NCI-H748 (cell line): ENCODE results near the gene CUX1.
A peak's percentile ranks its signal among the peaks of the same experiment; 100 is the strongest.
"Not testable (repeated sequence)": the region's sequence is repeated elsewhere in the genome, so short reads cannot be mapped to it uniquely, and the experiment has no call there.

ENCODE experiments used
- DNase-seq: peaks from one replicate; lab custom pipeline; 2025; ENCODE audit not compliant: unreplicated experiment; lab: John Stamatoyannopoulos, UW

The CUX1 gene

DNA sequence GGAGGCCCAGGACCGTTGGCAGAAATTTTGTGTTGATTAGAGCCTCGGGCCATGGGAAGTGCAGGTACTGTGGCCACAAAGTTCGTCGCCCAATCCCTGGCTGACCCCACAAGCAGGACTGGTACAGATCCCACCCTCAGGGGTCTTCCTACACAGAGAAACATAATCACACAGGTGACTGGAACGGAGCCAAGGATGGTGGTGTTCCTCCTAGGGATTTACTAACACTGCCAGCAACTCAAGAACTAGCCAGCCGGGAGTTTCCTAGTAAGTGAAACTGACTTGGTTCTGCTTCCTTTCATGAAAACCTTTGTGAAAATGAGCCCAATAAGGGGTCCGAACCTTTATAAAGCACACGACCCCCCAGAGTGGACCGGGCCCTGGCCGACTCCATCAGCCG, 5.7 kb downstream of the CUX1 start:
- no peak for DNase-seq

GRCh38 chr7:101823596-101823995, 6.2 kb downstream of the CUX1 start:
- no peak for DNase-seq

DNA sequence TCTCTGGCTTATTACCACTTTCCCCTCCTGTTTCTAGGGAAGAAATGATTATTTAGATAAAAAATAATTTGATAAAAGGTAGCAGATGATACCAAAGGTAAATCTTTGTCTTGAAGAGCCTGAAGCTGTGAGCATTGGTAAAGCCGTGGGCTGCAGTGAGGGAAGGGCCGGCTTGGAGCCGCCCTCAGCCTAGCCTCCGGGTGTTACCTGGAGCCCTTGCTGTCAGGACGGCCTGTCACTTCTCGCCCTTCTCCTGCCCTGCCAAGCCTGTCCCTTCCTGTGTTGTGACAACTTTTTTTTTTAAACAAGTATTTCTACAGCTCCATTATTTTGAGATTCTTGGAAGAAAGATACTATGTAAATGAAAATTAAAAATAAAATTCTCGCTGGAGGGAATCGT, 7.0 kb downstream of the CUX1 start:
- no peak for DNase-seq

DNA sequence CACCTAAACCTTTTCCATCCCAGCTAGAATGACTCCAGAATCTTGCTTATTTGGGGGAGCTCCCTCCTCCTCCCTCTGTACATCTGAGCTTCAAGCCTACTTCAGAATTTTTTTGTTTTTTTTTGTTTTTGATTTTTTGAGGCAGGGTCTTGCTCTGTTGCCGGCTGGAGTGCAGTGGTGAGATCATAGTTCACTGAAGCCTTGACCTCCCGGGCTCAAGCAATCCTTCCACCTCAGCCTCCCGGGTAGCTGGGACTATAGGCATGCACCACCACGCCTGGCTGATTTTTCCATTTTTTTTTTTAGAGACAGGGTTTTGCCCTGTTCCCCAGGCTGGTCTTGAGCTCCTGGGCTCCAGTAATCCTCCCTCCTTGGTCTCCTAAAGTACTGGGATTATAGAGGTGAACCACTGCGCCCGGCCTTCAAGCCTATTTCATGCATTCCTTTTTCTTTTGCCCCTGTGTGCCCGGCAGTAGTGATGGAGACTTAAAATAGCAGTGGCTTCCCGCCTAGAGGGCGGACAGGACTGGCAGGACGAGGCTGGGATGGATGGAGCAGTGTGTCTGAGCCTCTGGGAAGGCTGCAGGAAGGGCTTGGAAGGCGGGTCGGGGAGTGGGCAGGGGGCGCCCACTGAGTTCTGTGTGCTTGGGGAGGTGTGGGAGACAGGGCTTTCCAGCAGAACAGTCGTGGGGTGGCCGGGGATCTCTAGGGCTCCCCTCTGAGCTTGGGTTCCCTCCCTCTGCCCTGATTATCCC, 8.8 kb downstream of the CUX1 start:
- no peak for DNase-seq

DNA sequence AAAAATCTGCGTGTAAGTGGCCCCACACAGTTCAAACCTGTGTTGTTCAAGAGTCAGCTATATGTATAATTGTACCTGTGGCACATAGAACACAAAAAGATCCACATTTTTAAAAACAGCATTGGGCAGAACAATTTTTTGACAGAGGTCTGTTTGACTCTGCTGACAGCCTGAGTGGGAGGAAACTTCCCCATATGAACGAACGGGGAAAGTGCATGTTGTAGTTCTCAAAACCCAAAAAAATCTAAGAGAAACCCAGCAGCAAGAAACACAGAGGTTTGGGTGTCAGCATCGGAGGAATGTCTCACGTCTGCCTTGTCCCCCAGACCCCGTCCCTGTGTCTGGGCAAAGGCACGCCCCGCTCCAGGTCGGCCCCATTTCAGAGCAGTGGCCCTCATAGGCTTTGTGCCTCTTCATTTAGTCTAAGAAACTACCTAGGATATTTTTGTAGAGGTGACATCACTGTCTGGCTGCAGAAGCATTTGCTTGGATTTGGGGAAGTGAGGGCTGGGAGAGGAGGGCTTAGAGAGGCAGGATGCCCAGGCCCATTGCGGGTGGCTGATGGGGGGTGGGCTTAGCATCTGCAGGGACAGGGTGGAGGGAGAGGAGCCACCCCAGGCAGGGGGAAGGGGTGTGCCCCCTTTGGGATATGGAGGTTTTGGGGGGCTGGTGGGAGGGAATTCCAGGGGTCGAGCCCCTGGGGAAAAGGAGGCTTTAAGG, 11.0 kb downstream of the CUX1 start:
- no peak for DNase-seq

- no peak for DNase-seq
These were observed 11.9 kb downstream of the CUX1 start for GRCh38 chr7:101829374-101829773.

- no peak for DNase-seq
These were observed 12.4 kb downstream of the CUX1 start for GRCh38 chr7:101829821-101830220.

- not testable (repeated sequence) for DNase-seq
These were observed 14.0 kb downstream of the CUX1 start for GRCh38 chr7:101831396-101831795.

DNA sequence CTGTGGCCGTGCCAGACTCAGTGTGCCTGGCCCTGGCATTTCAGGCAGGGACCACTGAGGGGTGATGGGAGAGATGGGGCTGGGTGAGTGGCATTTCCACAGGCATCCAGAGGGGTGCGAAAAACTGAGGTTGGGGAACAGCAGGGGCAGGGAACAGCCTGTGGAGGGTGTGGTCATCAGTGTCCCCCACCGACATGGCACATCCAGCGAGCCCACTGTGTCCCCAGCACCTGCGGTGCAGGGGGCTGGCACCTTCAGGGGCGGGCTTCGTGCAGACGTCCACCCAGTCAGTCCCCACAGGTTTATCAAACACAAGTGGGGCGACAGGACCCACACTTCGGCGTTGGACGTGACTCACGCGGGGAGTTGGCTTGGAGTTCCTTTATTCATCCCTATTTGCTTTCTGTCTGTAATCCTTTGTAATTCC, 14.8 kb downstream of the CUX1 start:
- no peak for DNase-seq

- DNase-seq, result peak; percentile 20
These were observed 15.4 kb downstream of the CUX1 start for GRCh38 chr7:101832685-101833375.

GRCh38 chr7:101833799-101834198, 16.4 kb downstream of the CUX1 start:
- DNase-seq, result no peak

DNA sequence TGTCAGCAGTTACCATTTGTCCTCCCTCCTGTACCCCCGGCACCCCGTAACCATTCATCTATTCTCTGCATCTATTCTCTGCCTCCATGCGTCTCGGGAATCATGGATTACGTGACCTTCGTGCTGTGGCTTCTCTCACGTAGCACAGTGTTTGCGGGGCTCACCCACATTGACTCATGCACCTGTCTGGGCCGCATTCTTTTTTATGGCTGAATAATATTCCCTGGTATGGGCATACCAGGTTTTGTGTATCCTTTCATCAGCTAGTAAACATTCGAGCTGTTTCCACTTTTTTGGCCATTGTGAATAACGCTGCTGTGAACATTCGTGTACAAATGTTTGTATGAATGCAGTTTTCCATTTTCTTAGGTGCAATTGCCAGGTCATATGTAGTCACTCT, 17.7 kb downstream of the CUX1 start:
- DNase-seq, result no peak

GRCh38 chr7:101837433-101837832, 20.0 kb downstream of the CUX1 start:
- DNase-seq, result not testable (repeated sequence)

GRCh38 chr7:101838837-101839483, 21.5 kb downstream of the CUX1 start:
- no peak for DNase-seq

DNA sequence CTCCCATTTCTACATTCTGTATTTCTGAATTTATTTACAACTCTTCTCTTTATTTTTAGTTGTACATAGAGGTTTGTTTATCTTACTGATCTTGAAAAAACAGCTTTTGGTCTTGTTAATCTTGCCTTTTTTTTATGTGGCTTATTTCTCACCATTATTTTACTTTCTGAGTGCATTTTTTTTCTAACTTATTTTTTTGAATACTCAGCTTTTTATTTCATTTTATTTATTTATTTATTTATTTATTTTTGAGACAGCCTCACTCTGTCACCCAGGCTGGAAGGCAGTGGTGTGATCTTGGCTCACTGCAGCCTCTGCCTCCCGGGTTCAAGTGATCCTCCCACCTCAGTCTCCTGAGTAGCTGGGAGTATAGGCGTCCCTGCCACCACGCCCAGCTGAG, 23.9 kb downstream of the CUX1 start:
- no peak for DNase-seq

DNA sequence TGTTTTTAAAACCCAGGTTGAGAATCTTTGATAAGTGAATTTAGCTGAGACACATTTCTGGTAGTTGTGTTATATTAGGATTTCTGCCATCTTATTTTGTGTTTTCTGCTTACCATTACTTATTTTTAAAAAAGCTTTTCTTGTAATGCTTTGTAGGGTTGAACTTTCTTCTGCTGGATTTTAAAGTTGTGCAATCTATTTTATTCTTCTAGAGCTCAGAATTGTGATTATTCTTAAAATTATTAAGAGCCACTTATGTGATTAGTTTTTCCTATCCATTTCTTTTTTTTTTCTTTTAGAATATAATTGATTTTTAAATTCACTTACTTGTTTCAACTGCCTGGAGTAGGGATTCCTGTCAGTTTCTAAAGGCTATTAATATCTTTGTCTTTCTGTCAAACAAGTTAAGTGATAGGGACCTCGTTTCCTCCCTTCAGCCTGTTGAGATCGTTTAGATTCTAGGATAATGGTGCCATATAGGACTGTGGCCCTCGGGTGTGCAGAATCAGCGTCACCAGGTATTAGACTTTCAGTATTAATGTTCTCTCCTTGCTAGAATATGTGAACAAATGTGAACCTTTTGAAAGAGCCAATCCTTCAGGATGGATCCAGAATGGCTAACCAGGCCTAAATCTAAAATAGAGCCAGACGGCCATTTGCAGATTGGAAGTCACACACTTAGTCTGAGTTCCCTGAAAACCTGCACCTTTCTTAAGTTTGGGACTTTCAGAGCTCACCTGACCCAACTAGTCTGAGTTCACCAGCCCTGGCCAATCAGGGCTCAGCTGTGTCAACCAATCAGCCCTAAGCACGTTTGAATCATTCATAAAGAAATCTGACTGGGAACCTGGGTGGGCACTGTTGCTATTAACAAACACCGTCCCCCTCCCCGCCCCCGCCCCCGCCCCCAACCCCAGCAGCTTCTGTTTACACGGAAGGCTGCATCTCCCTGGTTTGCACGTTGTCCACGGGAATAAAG, 26.2 kb downstream of the CUX1 start:
- DNase-seq, result no peak

DNA sequence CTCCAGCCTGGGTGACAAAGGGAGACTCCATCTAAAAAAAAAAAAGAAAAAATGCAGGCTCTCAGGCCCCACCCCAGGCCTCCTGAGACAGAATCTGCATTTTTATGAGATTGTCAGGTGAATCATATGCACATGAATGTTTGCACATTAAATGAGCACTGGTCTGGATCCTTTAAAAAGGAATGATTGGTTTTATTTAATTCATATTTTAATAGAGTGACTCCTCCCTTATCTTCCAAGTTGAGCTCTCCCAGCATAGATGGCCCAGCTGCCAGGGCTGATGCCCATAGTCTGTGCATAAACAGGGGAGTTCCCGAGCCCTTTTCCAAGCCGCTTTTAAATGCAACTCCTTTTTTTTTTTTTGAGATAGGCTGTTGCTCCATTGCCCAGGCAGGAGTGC, 28.5 kb downstream of the CUX1 start:
- DNase-seq, result no peak

GRCh38 chr7:101846800-101847538, 29.5 kb downstream of the CUX1 start:
- DNase-seq, result no peak

DNA sequence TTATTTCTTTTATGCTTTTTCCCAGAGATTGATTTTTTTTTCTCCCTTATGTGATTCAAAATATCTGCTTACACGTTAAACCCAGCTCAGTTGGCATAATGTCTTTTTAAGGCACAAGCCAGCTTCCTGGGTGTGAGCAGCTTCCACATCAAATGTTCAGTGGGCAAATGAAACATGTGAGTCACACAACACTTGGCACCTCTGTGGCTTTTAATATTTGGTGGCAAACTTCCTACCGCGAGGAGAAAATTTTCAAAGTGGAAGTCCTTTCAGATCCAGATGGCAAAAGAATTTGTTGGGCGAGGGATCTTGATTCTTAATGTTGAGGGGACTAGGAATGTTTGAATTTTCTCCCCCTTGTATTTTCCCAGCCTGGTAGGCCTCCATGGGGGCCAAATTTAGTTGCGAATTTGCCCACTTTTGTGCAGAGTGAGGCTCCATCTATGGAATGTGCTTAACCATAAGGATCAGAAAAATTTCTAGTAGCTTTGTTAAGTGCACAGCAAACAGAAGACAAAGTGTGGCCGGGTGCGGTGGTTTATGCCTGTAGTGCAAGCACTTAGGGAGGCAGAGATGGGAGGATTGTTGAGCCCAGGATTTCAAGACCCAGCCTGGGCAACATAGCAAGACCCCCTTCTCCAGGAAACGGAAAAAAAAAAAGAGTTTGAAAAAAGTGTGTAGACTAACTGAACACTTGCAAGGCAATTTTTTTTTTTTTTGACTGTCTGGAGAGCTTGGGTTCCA, 31.0 kb downstream of the CUX1 start:
- no peak for DNase-seq
